ENCODE measurements around the gene MLNR.
A peak's percentile ranks its signal among the peaks of the same experiment; 100 is the strongest.

The MLNR gene

GRCh38 chr13:49225223-49226042, 5.3 kb downstream of the MLNR start:
- ChIA-PET POLR2A (no interaction called here), CTCF (interaction anchor here (1.2 to 2.3 kb wide), 3 partner anchors 15 to 20 kb away, joined by 4 to 5 read pairs (median 5); no protein-coding TSS in a partner anchor)
- H3K4me1 ChIP-seq (ENCODE audit: control extremely low read depth in 1 of 4, control insufficient read depth in 4 of 4, insufficient read depth in 4 of 4, low read length in 3 of 4), result peaks cover 4 to 9% (median 7%) of the 10 kb centered on the region in 4 experiments
- 100% methylated on average over 1 of the region's 5 CpGs for WGBS (ENCODE audit: insufficient coverage)
- H3K4me3 ChIP-seq (ENCODE audit: control insufficient read depth in 1 of 7, extremely low read depth in 1 of 7, insufficient read depth in 4 of 7, low read depth in 2 of 7, low read length in 6 of 7), result no peak overlapping the region
- H3K27ac ChIP-seq (ENCODE audit: insufficient read depth in 1 of 2, low read depth in 1 of 2, low read length in 2 of 2, poor library complexity in 1 of 2, severe bottlenecking in 2 of 2), result no peak overlapping the region
- H3K36me3 ChIP-seq (ENCODE audit: control insufficient read depth in 4 of 4, insufficient read depth in 4 of 4, low read length in 3 of 4), result no peaks in the 10 kb centered on the region
- peaks cover 10 to 30% (median 20%) of the 10 kb centered on the region in 5 experiments for H3K27me3 ChIP-seq (replicated peaks in 2 of 5; ENCODE audit: control insufficient read depth in 4 of 5, insufficient read depth in 5 of 5, low read length in 4 of 5)
- peaks cover 0 to 4% (median 0%) of the 10 kb centered on the region in 5 experiments for H3K9me3 ChIP-seq (ENCODE audit: control extremely low read depth in 1 of 5, control insufficient read depth in 4 of 5, insufficient read depth in 2 of 5, low read depth in 1 of 5, low read length in 4 of 5)
- DNase-seq, result no peak

DNA sequence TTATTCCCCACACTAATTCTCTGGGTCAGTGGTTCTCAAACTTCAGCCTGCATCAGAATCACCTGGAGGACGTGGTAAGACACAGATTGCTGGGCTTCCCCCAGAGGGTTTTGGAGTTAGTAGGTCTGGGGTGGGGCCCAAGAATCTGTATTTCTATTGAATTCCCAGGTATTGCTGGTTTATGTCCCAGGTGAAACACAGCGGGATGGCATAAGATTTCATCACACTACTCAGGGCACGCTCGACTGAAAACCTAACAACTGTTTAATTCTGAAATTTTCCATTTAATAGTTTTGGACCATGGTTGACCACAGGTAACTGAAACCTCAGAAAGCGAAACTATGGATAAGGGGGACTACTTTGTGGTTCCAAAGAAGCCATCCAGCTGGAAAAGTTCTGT, 6.5 kb downstream of the MLNR start:
- peaks cover 8 to 18% (median 10%) of the 10 kb centered on the region in 5 experiments for H3K27me3 ChIP-seq (replicated peaks in 2 of 5; ENCODE audit: control insufficient read depth in 4 of 5, insufficient read depth in 5 of 5, low read length in 4 of 5)
- peaks cover 0 to 3% (median 0%) of the 10 kb centered on the region in 5 experiments for H3K9me3 ChIP-seq (ENCODE audit: control extremely low read depth in 1 of 5, control insufficient read depth in 4 of 5, insufficient read depth in 2 of 5, low read depth in 1 of 5, low read length in 4 of 5)
- WGBS (ENCODE audit: insufficient coverage), result 100% methylated on average over 1 of the region's 5 CpGs
- no peak for DNase-seq
- H3K4me3 ChIP-seq (ENCODE audit: control insufficient read depth in 1 of 7, extremely low read depth in 1 of 7, insufficient read depth in 4 of 7, low read depth in 2 of 7, low read length in 6 of 7), result no peak overlapping the region
- peaks cover 0 to 4% (median 0%) of the 10 kb centered on the region in 4 experiments for H3K4me1 ChIP-seq (ENCODE audit: control extremely low read depth in 1 of 4, control insufficient read depth in 4 of 4, insufficient read depth in 4 of 4, low read length in 3 of 4)
- ChIA-PET POLR2A (no interaction called here), CTCF (interaction anchor here (1.0 to 1.2 kb wide), 3 partner anchors 13 to 54 kb away, joined by 3 to 5 read pairs (median 4); no protein-coding TSS in a partner anchor)
- no peaks in the 10 kb centered on the region for H3K36me3 ChIP-seq (ENCODE audit: control insufficient read depth in 4 of 4, insufficient read depth in 4 of 4, low read length in 3 of 4)
- H3K27ac ChIP-seq (ENCODE audit: insufficient read depth in 1 of 2, low read depth in 1 of 2, low read length in 2 of 2, poor library complexity in 1 of 2, severe bottlenecking in 2 of 2), result no peak overlapping the region

DNA sequence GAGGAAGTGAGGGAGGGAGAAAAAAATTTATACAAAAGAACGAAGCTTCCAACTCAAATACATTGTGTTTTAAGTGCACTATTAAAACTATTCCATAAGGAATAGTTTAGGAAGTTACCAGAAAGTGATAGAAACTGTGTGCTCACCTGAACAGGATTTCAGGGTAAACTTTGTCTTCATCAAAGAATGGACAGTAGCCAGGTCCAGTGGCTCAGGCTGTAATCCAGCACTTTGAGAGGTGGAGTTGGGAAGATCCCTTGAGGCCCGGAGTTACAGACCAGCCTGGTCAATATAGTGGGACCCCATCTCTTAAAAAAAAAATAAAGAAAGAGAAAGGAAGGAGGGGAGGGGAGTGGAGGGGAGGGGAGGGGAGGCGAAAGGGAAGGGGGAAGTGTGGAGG, 14.6 kb downstream of the MLNR start:
- Histone ChIP-seq H3K27ac (ENCODE audit: insufficient read depth in 1 of 2, low read depth in 1 of 2, low read length in 2 of 2, poor library complexity in 1 of 2, severe bottlenecking in 2 of 2) (no peak overlapping the region), H3K9me3 (ENCODE audit: control extremely low read depth in 1 of 5, control insufficient read depth in 4 of 5, insufficient read depth in 2 of 5, low read depth in 1 of 5, low read length in 4 of 5) (no peaks in the 10 kb centered on the region), H3K36me3 (ENCODE audit: control insufficient read depth in 4 of 4, insufficient read depth in 4 of 4, low read length in 3 of 4) (no peaks in the 10 kb centered on the region), H3K4me1 (ENCODE audit: control extremely low read depth in 1 of 4, control insufficient read depth in 4 of 4, insufficient read depth in 4 of 4, low read length in 3 of 4) (no peaks in the 10 kb centered on the region), H3K27me3 (replicated peaks in 2 of 5; ENCODE audit: control insufficient read depth in 4 of 5, insufficient read depth in 5 of 5, low read length in 4 of 5) (no peaks in the 10 kb centered on the region), H3K4me3 (ENCODE audit: control insufficient read depth in 1 of 7, extremely low read depth in 1 of 7, insufficient read depth in 4 of 7, low read depth in 2 of 7, low read length in 6 of 7) (no peak overlapping the region)
- DNase-seq, result no peak
- WGBS (ENCODE audit: insufficient coverage), result 83% methylated on average over 1 of the region's 3 CpGs
- ChIA-PET POLR2A (no interaction called here), CTCF (interaction anchor here (0.8 kb wide), 2 partner anchors 14 to 31 kb away, joined by 3 read pairs; no protein-coding TSS in a partner anchor)

DNA sequence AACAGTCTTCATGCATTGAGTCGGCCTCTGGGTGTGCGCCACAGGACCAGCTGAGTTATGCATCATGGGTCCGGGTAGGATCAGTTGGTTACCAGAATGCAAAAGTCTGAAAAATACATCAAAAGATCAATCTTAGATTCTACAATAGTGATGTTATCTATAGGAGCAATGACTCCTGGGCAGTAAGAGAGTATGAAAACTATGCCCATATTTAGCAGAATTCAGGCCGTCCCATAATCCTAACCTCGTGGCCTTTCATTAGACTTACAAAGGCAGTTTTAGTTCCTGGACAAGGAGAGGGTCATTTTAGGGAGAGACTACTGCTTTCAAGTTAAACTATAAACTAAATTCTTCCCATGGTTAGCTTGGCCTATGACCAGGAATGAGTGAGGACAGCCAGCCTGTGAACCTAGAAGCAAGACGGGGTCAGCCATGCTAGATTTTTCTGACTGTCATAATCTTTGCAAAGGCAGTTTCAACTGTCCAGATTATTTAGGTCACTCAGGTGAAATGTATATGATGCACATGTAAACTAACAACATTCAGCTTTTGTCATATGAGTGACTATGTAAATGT, 15.8 kb downstream of the MLNR start:
- no peak for DNase-seq
- H3K27me3 ChIP-seq (replicated peaks in 2 of 5; ENCODE audit: control insufficient read depth in 4 of 5, insufficient read depth in 5 of 5, low read length in 4 of 5), result no peaks in the 10 kb centered on the region
- no peaks in the 10 kb centered on the region for H3K36me3 ChIP-seq (ENCODE audit: control insufficient read depth in 4 of 4, insufficient read depth in 4 of 4, low read length in 3 of 4)
- H3K27ac ChIP-seq (ENCODE audit: insufficient read depth in 1 of 2, low read depth in 1 of 2, low read length in 2 of 2, poor library complexity in 1 of 2, severe bottlenecking in 2 of 2), result no peak overlapping the region
- 94% methylated on average over 3 of the region's 6 CpGs for WGBS (ENCODE audit: insufficient coverage)
- no peaks in the 10 kb centered on the region for H3K9me3 ChIP-seq (ENCODE audit: control extremely low read depth in 1 of 5, control insufficient read depth in 4 of 5, insufficient read depth in 2 of 5, low read depth in 1 of 5, low read length in 4 of 5)
- no peaks in the 10 kb centered on the region for H3K4me1 ChIP-seq (ENCODE audit: control extremely low read depth in 1 of 4, control insufficient read depth in 4 of 4, insufficient read depth in 4 of 4, low read length in 3 of 4)
- no peak overlapping the region for H3K4me3 ChIP-seq (ENCODE audit: control insufficient read depth in 1 of 7, extremely low read depth in 1 of 7, insufficient read depth in 4 of 7, low read depth in 2 of 7, low read length in 6 of 7)
- ChIA-PET POLR2A (no interaction called here), CTCF (interaction anchor here (0.8 to 1.1 kb wide), 3 partner anchors 19 to 26 kb away, joined by 3 to 5 read pairs (median 3); no protein-coding TSS in a partner anchor)

DNA sequence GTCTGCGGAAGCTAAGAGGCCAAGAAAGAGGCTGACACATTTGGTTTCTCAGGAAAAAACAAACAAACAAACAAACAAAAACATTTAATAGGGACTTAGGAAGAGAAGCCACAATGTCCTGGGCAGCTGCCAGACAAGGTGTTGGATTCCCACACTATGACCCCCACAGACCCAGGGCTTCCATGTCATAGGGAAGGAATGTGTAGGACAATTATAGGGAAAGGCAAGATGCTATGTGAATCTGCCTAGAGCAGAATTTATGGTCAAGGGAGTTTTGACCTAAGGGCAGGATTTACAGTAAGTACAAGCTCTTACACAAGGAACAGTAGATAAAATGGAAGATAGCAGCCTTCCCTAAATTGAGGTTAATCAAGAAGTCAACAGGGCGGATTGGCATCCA, 18.5 kb downstream of the MLNR start:
- no peak overlapping the region for H3K27ac ChIP-seq (ENCODE audit: insufficient read depth in 1 of 2, low read depth in 1 of 2, low read length in 2 of 2, poor library complexity in 1 of 2, severe bottlenecking in 2 of 2)
- no peaks in the 10 kb centered on the region for H3K36me3 ChIP-seq (ENCODE audit: control insufficient read depth in 4 of 4, insufficient read depth in 4 of 4, low read length in 3 of 4)
- DNase-seq, result no peak
- H3K4me3 ChIP-seq (ENCODE audit: control insufficient read depth in 1 of 7, extremely low read depth in 1 of 7, insufficient read depth in 4 of 7, low read depth in 2 of 7, low read length in 6 of 7), result no peak overlapping the region
- ChIA-PET CTCF (interaction anchor here (0.8 to 5.2 kb wide), 7 partner anchors 10 to 198 kb away, joined by 3 to 85 read pairs (median 4); partner anchors contain the start of gene MLNR), POLR2A (no interaction called here)
- peaks cover 0 to 4% (median 2%) of the 10 kb centered on the region in 5 experiments for H3K9me3 ChIP-seq (ENCODE audit: control extremely low read depth in 1 of 5, control insufficient read depth in 4 of 5, insufficient read depth in 2 of 5, low read depth in 1 of 5, low read length in 4 of 5)
- H3K4me1 ChIP-seq (ENCODE audit: control extremely low read depth in 1 of 4, control insufficient read depth in 4 of 4, insufficient read depth in 4 of 4, low read length in 3 of 4), result no peaks in the 10 kb centered on the region
- H3K27me3 ChIP-seq (replicated peaks in 2 of 5; ENCODE audit: control insufficient read depth in 4 of 5, insufficient read depth in 5 of 5, low read length in 4 of 5), result no peaks in the 10 kb centered on the region
- WGBS (ENCODE audit: insufficient coverage), result no CpG with 5 or more reads among the region's 2 CpGs

GRCh38 chr13:49240017-49240416, 19.9 kb downstream of the MLNR start:
- peak; percentile 50 to 64 (median 60) for DNase-seq

More at GRCh38 chr13:49240017-49240416, 19.9 kb downstream of the MLNR start:
- 14% methylated on average over 1 of the region's 4 CpGs for WGBS (ENCODE audit: insufficient coverage)
- POLR2A ChIA-PET, result interaction anchor here (0.5 kb wide), 1 partner anchor 55 kb away, joined by 3 read pairs; no protein-coding TSS in a partner anchor
- H3K4me3 ChIP-seq (ENCODE audit: control insufficient read depth in 1 of 7, extremely low read depth in 1 of 7, insufficient read depth in 4 of 7, low read depth in 2 of 7, low read length in 6 of 7), result no peak overlapping the region
- H3K9me3 ChIP-seq (ENCODE audit: control extremely low read depth in 1 of 5, control insufficient read depth in 4 of 5, insufficient read depth in 2 of 5, low read depth in 1 of 5, low read length in 4 of 5), result peaks cover 0 to 4% (median 2%) of the 10 kb centered on the region in 5 experiments
- H3K4me1 ChIP-seq (ENCODE audit: control extremely low read depth in 1 of 4, control insufficient read depth in 4 of 4, insufficient read depth in 4 of 4, low read length in 3 of 4), result no peaks in the 10 kb centered on the region
- no peaks in the 10 kb centered on the region for H3K36me3 ChIP-seq (ENCODE audit: control insufficient read depth in 4 of 4, insufficient read depth in 4 of 4, low read length in 3 of 4)
- CTCF ChIA-PET, result interaction anchor here (0.6 to 5.2 kb wide), 18 partner anchors 8 to 287 kb away, joined by 3 to 85 read pairs (median 4); no protein-coding TSS in a partner anchor
- no peak overlapping the region for H3K27ac ChIP-seq (ENCODE audit: insufficient read depth in 1 of 2, low read depth in 1 of 2, low read length in 2 of 2, poor library complexity in 1 of 2, severe bottlenecking in 2 of 2)
- H3K27me3 ChIP-seq (replicated peaks in 2 of 5; ENCODE audit: control insufficient read depth in 4 of 5, insufficient read depth in 5 of 5, low read length in 4 of 5), result no peaks in the 10 kb centered on the region

Measured in common myeloid progenitor, CD34-positive (primary cell).